CD4-positive, alpha-beta T cell treated with Interleukin-6 for 4 hours (primary cell): Measurements from ENCODE around the gene CNTLN.
"Not testable (repeated sequence)": the region's sequence is repeated elsewhere in the genome, so short reads cannot be mapped to it uniquely, and the experiment has no call there.

Experiments used
- DNase-seq: peaks from one replicate; pipeline ENCODE4 v3.0.0-alpha.2; 2020; ENCODE audit warnings: mixed read lengths

CNTLN gene

GRCh38 chr9:17422994-17423680, 288.3 kb downstream of the CNTLN start:
- no peak for DNase-seq

GRCh38 chr9:17423681-17424011, 288.8 kb downstream of the CNTLN start:
- no peak for DNase-seq

GRCh38 chr9:17425384-17425783, 290.5 kb downstream of the CNTLN start:
- no peak for DNase-seq

- DNase-seq, result no peak
Observed at GRCh38 chr9:17433526-17433925, 298.7 kb downstream of the CNTLN start.

- no peak for DNase-seq
Observed at GRCh38 chr9:17436854-17437253, 302.0 kb downstream of the CNTLN start.

- no peak for DNase-seq
Observed at GRCh38 chr9:17437813-17438212, 303.0 kb downstream of the CNTLN start.

- DNase-seq, result not testable (repeated sequence)
Observed at GRCh38 chr9:17445126-17445525, 310.3 kb downstream of the CNTLN start.

GRCh38 chr9:17453751-17454150, 318.9 kb downstream of the CNTLN start:
- no peak for DNase-seq

GRCh38 chr9:17462869-17463464, 328.1 kb downstream of the CNTLN start:
- peak; percentile 14 for DNase-seq

GRCh38 chr9:17470036-17470813, 335.4 kb downstream of the CNTLN start:
- no peak for DNase-seq

GRCh38 chr9:17472126-17472525, 337.3 kb downstream of the CNTLN start:
- DNase-seq, result no peak

- DNase-seq, result no peak
Observed at GRCh38 chr9:17476401-17476800, 341.6 kb downstream of the CNTLN start.

GRCh38 chr9:17477816-17478215, 343.0 kb downstream of the CNTLN start:
- DNase-seq, result no peak

- DNase-seq, result no peak
Observed at GRCh38 chr9:17480966-17481365, 346.1 kb downstream of the CNTLN start.

GRCh38 chr9:17481565-17481964, 346.7 kb downstream of the CNTLN start:
- DNase-seq, result no peak

GRCh38 chr9:17484906-17485305, 350.1 kb downstream of the CNTLN start:
- DNase-seq, result no peak

- DNase-seq, result no peak
Observed at GRCh38 chr9:17486396-17486795, 351.6 kb downstream of the CNTLN start.

GRCh38 chr9:17487467-17487866, 352.6 kb downstream of the CNTLN start:
- no peak for DNase-seq

GRCh38 chr9:17488662-17489061, 353.8 kb downstream of the CNTLN start:
- DNase-seq, result no peak

- no peak for DNase-seq
Observed at GRCh38 chr9:17490110-17490509, 355.3 kb downstream of the CNTLN start.

- no peak for DNase-seq
Observed at GRCh38 chr9:17491780-17492179, 356.9 kb downstream of the CNTLN start.

- DNase-seq, result no peak
Observed at GRCh38 chr9:17503196-17503595, 368.4 kb downstream of the CNTLN start.

- no peak for DNase-seq
Observed at GRCh38 chr9:17509151-17509550, 374.3 kb downstream of the CNTLN start.

- DNase-seq, result no peak
Observed at GRCh38 chr9:17509701-17510100, 374.9 kb downstream of the CNTLN start.
